ENCODE measurements around the gene SETDB1. TPM values are rescaled to one million over a fixed set of nuclear protein-coding genes. Genes with fewer than 3 reads are reported as not detected.

The SETDB1 gene
- total RNA-seq, 1 donor = 30.7 TPM

- no peak for DNase-seq (ENCODE audit: low read depth)
- no peak for TF ChIP-seq CTCF (IDR thresholded peaks at IDR 0.05; ENCODE audit: insufficient read depth, low read length)
- H3K4me3 ChIP-seq (ENCODE audit: low read depth, low read length) = no peak overlapping the region
Observed at GRCh38 chr1:151000408-151000807, 74.2 kb downstream of the SETDB1 start.

- no peak overlapping the region for H3K4me3 ChIP-seq (ENCODE audit: low read depth, low read length)
- DNase-seq (ENCODE audit: low read depth) = no peak
- no peak for TF ChIP-seq CTCF (IDR thresholded peaks at IDR 0.05; ENCODE audit: insufficient read depth, low read length)
Observed at GRCh38 chr1:151001602-151002001, 75.4 kb downstream of the SETDB1 start.

- no peak for DNase-seq (ENCODE audit: low read depth)
- no peak overlapping the region for H3K4me3 ChIP-seq (ENCODE audit: low read depth, low read length)
- TF ChIP-seq CTCF (IDR thresholded peaks at IDR 0.05; ENCODE audit: insufficient read depth, low read length) = no peak
Observed at GRCh38 chr1:151002051-151002450, 75.9 kb downstream of the SETDB1 start.

GRCh38 chr1:151002611-151003010, 76.4 kb downstream of the SETDB1 start:
- no peak for TF ChIP-seq CTCF (IDR thresholded peaks at IDR 0.05; ENCODE audit: insufficient read depth, low read length)
- DNase-seq (ENCODE audit: low read depth) = no peak
- no peak overlapping the region for H3K4me3 ChIP-seq (ENCODE audit: low read depth, low read length)

- no peak for DNase-seq (ENCODE audit: low read depth)
- H3K4me3 ChIP-seq (ENCODE audit: low read depth, low read length) = no peak overlapping the region
- TF ChIP-seq CTCF (IDR thresholded peaks at IDR 0.05; ENCODE audit: insufficient read depth, low read length) = no peak
Observed at GRCh38 chr1:151003180-151003579, 77.0 kb downstream of the SETDB1 start.

GRCh38 chr1:151005729-151006319, 79.7 kb downstream of the SETDB1 start:
- peak overlapping the region; percentile 82 for H3K4me3 ChIP-seq (ENCODE audit: low read depth, low read length)
- no peak for TF ChIP-seq CTCF (IDR thresholded peaks at IDR 0.05; ENCODE audit: insufficient read depth, low read length)
- no peak for DNase-seq (ENCODE audit: low read depth)
